Naive thymus-derived CD4-positive, alpha-beta T cell (primary cell): ENCODE measurements around the gene SMAP1. TPM values are rescaled to one million over a fixed set of nuclear protein-coding genes. Genes with fewer than 3 reads are reported as not detected.
A peak's percentile ranks its signal among the peaks of the same experiment; 100 is the strongest.

ENCODE experiments used
- ATAC-seq: fragments of 150-1000 bp; cut with Tn5 transposase; 2 replicates; pipeline ENCODE4 v1.10.0; 2021; ENCODE audit warnings: mild to moderate bottlenecking, moderate library complexity
- CTCF ChIA-PET: fragments of 350-600 bp; sonication (Branson Sonifier 250); formaldehyde crosslinking; loops from one replicate; lab custom pipeline; 2021; ENCODE audit warnings: antibody characterized with exemption; lab: Charles Lee
- POLR2A ChIA-PET: fragments of 350-600 bp; sonication (Branson Sonifier 250); formaldehyde crosslinking; loops from one replicate; lab custom pipeline; 2021; ENCODE audit warnings: antibody characterized with exemption, inconsistent platforms; lab: Charles Lee
- DNase-seq, 9 donors: peaks; one replicate each; pipeline versions ENCODE4 v3.0.0 to v3.0.0-alpha.2; 2020 to 2022; ENCODE audit warnings: mixed read lengths in 1 of 9
- H3K27ac ChIP-seq: one replicate; pipeline ENCODE4 v1.7.0; 2013; ENCODE audit warnings: mild to moderate bottlenecking, low read depth, low read length, moderate library complexity
- H3K27me3 ChIP-seq, 2 donors: one replicate each; pipeline ENCODE4 v1.7.0; 2013; ENCODE audit warnings: low read length in 2 of 2, mild to moderate bottlenecking in 2 of 2, moderate library complexity in 2 of 2; ENCODE audit not compliant: control insufficient read depth in 2 of 2, insufficient read depth in 2 of 2
- H3K36me3 ChIP-seq, 3 experiments: 1 replicate in 2 of 3; 2 replicates in 1 of 3; pipeline ENCODE4 v1.7.0; 2013; ENCODE audit warnings: low read length in 3 of 3, mild to moderate bottlenecking in 3 of 3, moderate library complexity in 1 of 3; ENCODE audit not compliant: insufficient read depth in 3 of 3, control insufficient read depth in 2 of 3
- H3K4me1 ChIP-seq, 2 donors: one replicate each; pipeline ENCODE4 v1.7.0; 2013; ENCODE audit warnings: low read length in 2 of 2, mild to moderate bottlenecking in 2 of 2, moderate library complexity in 1 of 2; ENCODE audit not compliant: control insufficient read depth in 2 of 2, insufficient read depth in 2 of 2
- H3K4me3 ChIP-seq: 2 replicates; pipeline ENCODE4 v1.7.0; 2013; ENCODE audit warnings: mild to moderate bottlenecking, low read length
- H3K9me3 ChIP-seq, 3 experiments: 1 replicate in 2 of 3; 2 replicates in 1 of 3; pipeline ENCODE4 v1.7.0; 2013; ENCODE audit warnings: low read length in 3 of 3; ENCODE audit not compliant: control insufficient read depth in 2 of 3
- H3K27ac Mint-ChIP-seq, 9 donors: one replicate each; pipeline ENCODE4 v1.8.0; 2020 to 2022; ENCODE audit warnings: mixed read lengths in 9 of 9, mild to moderate bottlenecking in 8 of 9, moderate library complexity in 5 of 9, inconsistent platforms in 2 of 9
- H3K27me3 Mint-ChIP-seq, 5 donors: one replicate each; pipeline ENCODE4 v1.8.0; 2021 to 2022; ENCODE audit warnings: mixed read lengths in 5 of 5, mild to moderate bottlenecking in 1 of 5
- H3K36me3 Mint-ChIP-seq, 5 donors: one replicate each; pipeline ENCODE4 v1.8.0; 2020 to 2022; ENCODE audit warnings: mixed read lengths in 5 of 5, mild to moderate bottlenecking in 3 of 5, inconsistent platforms in 1 of 5
- H3K4me1 Mint-ChIP-seq, 7 donors: one replicate each; pipeline ENCODE4 v1.8.0; 2020 to 2022; ENCODE audit warnings: mixed read lengths in 7 of 7, mild to moderate bottlenecking in 3 of 7, inconsistent platforms in 1 of 7
- H3K4me3 Mint-ChIP-seq, 10 donors: one replicate each; pipeline ENCODE4 v1.8.0; 2020 to 2022; ENCODE audit warnings: mild to moderate bottlenecking in 10 of 10, mixed read lengths in 10 of 10, moderate library complexity in 6 of 10, inconsistent platforms in 2 of 10
- H3K9me3 Mint-ChIP-seq, 11 donors: one replicate each; pipeline ENCODE4 v1.8.0; 2020 to 2022; ENCODE audit warnings: mixed read lengths in 11 of 11, mild to moderate bottlenecking in 4 of 11, inconsistent platforms in 1 of 11, moderate library complexity in 1 of 11
- intact Hi-C, 2 donors: fragments of 100-400 bp; cut with micrococcal nuclease; formaldehyde crosslinking; loops; one replicate each; pipeline ENCODE4 v1.15.1; 2023
- polyA plus RNA-seq, 2 donors: library from polyadenylated mRNA; unstranded; fragments of 300-500 nt; fragmentation: Illumina TruSeq; gene quantifications; one replicate each; pipeline ENCODE4 v1.2.3, GENCODE V29; 2021
- total RNA-seq, 6 experiments: library from RNA in 5 of 6; stranded (reverse) in 5 of 6; gene quantifications; 1 replicate in 5 of 6; 2 replicates in 1 of 6; pipeline ENCODE4 v1.2.3 and lab custom pipeline; 2021 to 2026

SMAP1 gene
- total and polyA plus RNA-seq, 7 experiments from 2014 or later = 11.3 to 45.7 (median 19.7) TPM

DNA sequence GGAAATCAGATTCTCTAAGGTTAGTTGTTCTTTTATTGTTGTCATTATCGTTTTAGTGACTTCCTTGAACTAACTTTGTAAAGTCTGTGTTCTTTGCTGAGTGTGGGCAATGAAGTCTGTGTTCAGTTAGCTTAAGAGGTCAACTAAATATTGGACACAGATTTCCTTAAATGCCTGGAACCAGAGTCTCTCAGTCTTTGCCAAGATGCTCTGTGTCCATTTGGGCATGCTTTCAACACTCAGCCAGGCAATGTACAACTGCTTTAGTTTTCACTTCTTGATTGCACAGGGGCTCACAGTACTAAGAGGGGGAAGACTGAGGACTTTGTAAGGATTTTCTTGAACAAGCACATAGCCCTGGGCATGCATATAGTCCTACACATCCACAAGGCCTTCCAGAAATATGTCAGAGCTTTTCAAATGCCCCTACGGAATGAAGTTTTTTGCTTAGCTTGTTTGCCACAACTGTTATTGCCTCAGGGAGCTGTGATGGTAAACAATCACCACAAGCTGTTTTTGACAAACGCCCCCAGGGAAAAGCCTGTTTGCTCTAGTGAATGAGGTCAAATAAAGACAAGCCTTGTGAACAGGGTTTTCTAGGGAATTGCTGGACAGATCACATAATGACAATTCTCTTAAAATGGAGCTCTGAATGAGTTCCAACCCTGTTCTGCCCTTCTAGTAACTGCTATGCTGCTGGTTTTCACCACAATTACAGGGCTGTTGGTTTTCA is 206.7 kb downstream of the SMAP1 start:
- intact Hi-C loops = no loop called here
- no peak overlapping the region for H3K4me3 Mint-ChIP-seq
- H3K4me1 ChIP-seq = no peaks in the 10 kb centered on the region
- no peaks in the 10 kb centered on the region for H3K36me3 ChIP-seq
- ATAC-seq = no peak
- H3K4me3 ChIP-seq = no peak overlapping the region
- no peak overlapping the region for H3K27ac Mint-ChIP-seq
- no peaks in the 10 kb centered on the region for H3K4me1 Mint-ChIP-seq
- H3K27me3 Mint-ChIP-seq = peaks cover 26 to 41% (median 35%) of the 10 kb centered on the region in 5 donors
- H3K36me3 Mint-ChIP-seq = peaks cover 0 to 17% (median 0%) of the 10 kb centered on the region in 5 donors
- POLR2A ChIA-PET = no interaction called here
- H3K9me3 Mint-ChIP-seq = peaks cover 3 to 31% (median 17%) of the 10 kb centered on the region in 11 donors
- CTCF ChIA-PET = interaction anchor here (1.4 kb wide), 1 partner anchor 10 kb away, joined by 6 read pairs; no protein-coding TSS in a partner anchor
- no peaks in the 10 kb centered on the region for H3K27me3 ChIP-seq
- H3K27ac ChIP-seq = no peak overlapping the region
- peaks cover 0 to 6% (median 0%) of the 10 kb centered on the region in 3 experiments for H3K9me3 ChIP-seq
- no peak for DNase-seq

DNA sequence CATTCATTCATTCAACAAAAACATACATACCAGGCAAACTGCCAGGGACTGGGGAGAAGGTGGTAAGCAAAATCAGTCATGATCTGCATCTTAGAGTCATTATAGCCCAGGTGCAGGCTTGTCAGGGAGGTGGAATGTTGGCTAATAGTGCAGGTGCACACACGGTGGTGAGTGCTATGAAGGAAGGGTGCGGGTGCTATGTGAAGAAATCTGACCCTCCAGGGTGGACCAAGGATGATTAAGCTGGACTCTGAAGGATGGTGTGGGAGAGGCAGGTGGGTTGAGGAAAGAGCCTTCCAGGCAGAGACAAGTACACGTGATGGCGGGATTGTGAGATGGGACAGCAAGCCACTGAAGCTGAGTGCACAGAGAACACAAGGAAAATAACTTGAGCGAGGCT is 211.8 kb downstream of the SMAP1 start:
- H3K4me1 Mint-ChIP-seq = peaks cover 0 to 2% (median 0%) of the 10 kb centered on the region in 7 donors
- Histone ChIP-seq H3K27ac (no peak overlapping the region), H3K4me3 (no peak overlapping the region), H3K9me3 (no peaks in the 10 kb centered on the region), H3K4me1 (no peaks in the 10 kb centered on the region), H3K36me3 (no peaks in the 10 kb centered on the region), H3K27me3 (no peaks in the 10 kb centered on the region)
- ChIA-PET POLR2A (no interaction called here), CTCF (no interaction called here)
- peaks cover 23 to 49% (median 42%) of the 10 kb centered on the region in 5 donors for H3K27me3 Mint-ChIP-seq
- H3K36me3 Mint-ChIP-seq = no peaks in the 10 kb centered on the region
- no peak overlapping the region for H3K4me3 Mint-ChIP-seq
- peaks cover 0 to 1% (median 0%) of the 10 kb centered on the region in 11 donors for H3K9me3 Mint-ChIP-seq
- DNase-seq = no peak
- no peak overlapping the region for H3K27ac Mint-ChIP-seq
- intact Hi-C loops = loop anchor here in 1 of 2 donors (2.0 kb wide), 1 partner anchor 73 kb away; no protein-coding TSS in a partner anchor
- ATAC-seq = no peak

DNA sequence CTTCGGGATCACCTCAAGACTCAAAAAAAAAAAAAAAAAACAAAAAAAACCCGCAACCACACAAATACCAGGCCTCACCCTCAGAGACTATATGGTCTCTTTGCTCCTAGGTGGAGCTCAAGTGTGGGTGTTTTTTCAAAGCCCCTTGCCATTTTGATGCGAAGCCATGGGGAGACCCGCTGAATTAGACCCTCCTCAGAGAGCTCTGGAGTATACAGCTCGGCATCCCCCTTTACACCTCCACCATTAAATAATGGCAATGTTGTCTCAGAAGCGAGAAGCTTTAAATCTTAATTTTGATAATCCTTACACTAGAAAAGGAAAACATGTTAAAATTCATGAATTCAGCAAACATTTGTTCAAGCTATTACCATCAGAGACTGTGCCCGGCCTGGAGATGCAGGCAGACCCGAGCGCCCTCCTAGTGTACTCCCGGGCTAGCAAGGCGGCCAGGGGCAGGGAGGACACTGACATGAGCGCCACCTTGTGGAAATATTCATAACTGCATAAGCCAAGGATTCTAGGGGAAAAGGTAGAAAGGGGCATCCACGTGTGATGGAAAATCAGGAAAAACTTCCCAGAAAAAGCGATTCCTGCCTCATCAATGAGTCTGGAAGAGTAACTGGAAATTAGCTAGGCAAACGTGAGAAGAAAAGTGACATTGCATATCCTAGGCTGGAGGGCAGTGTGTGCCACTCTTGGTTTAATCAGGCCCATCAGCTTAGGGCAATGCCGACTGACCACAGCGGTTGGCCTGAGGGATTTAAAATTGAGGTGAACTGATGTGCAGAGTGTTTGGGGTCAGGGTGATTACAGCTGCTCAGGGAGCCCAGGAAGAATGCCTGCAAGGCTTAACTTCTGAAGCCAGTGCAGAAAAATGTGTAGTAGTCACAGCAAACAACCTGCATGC is 216.6 kb downstream of the SMAP1 start:
- DNase-seq (peak; percentile 19 to 64 (median 45)), ATAC-seq (peak; percentile 85)
- H3K4me3 Mint-ChIP-seq = no peak overlapping the region
- no peaks in the 10 kb centered on the region for H3K9me3 ChIP-seq
- no peaks in the 10 kb centered on the region for H3K36me3 Mint-ChIP-seq
- peaks cover 0 to 4% (median 0%) of the 10 kb centered on the region in 7 donors for H3K4me1 Mint-ChIP-seq
- no peak overlapping the region for H3K27ac ChIP-seq
- POLR2A ChIA-PET = no interaction called here
- H3K27ac Mint-ChIP-seq = no peak overlapping the region
- H3K9me3 Mint-ChIP-seq = peaks cover 0 to 1% (median 0%) of the 10 kb centered on the region in 11 donors
- H3K36me3 ChIP-seq = no peaks in the 10 kb centered on the region
- CTCF ChIA-PET = interaction anchor here (0.7 to 4.5 kb wide), 14 partner anchors 9 to 661 kb away, joined by 3 to 37 read pairs (median 3); no protein-coding TSS in a partner anchor
- no peak overlapping the region for H3K4me3 ChIP-seq
- peaks cover 8 to 26% (median 20%) of the 10 kb centered on the region in 5 donors for H3K27me3 Mint-ChIP-seq
- H3K27me3 ChIP-seq = no peaks in the 10 kb centered on the region
- H3K4me1 ChIP-seq = no peaks in the 10 kb centered on the region
- intact Hi-C loops = loop anchor here (1.0 to 10.0 kb wide), 6 partner anchors 178 to 574 kb away; no protein-coding TSS in a partner anchor

- H3K4me3 Mint-ChIP-seq = no peak overlapping the region
- ChIA-PET POLR2A (no interaction called here), CTCF (interaction anchor here (0.6 to 4.5 kb wide), 3 partner anchors 13 to 576 kb away, joined by 3 to 37 read pairs (median 4); no protein-coding TSS in a partner anchor)
- ATAC-seq (no peak), DNase-seq (no peak)
- peaks cover 6 to 22% (median 13%) of the 10 kb centered on the region in 5 donors for H3K27me3 Mint-ChIP-seq
- Histone ChIP-seq H3K36me3 (no peaks in the 10 kb centered on the region), H3K27ac (no peak overlapping the region), H3K4me3 (no peak overlapping the region), H3K27me3 (no peaks in the 10 kb centered on the region), H3K4me1 (no peaks in the 10 kb centered on the region), H3K9me3 (no peaks in the 10 kb centered on the region)
- no peaks in the 10 kb centered on the region for H3K36me3 Mint-ChIP-seq
- H3K4me1 Mint-ChIP-seq = peaks cover 0 to 4% (median 0%) of the 10 kb centered on the region in 7 donors
- peaks cover 0 to 1% (median 0%) of the 10 kb centered on the region in 11 donors for H3K9me3 Mint-ChIP-seq
- H3K27ac Mint-ChIP-seq = no peak overlapping the region
- intact Hi-C loops = loop anchor here (5.0 to 10.0 kb wide), 2 partner anchors 349 to 459 kb away; no protein-coding TSS in a partner anchor
Measured at GRCh38 chr6:70886071-70886470, 218.4 kb downstream of the SMAP1 start.

- ATAC-seq (no peak), DNase-seq (no peak)
- Mint-ChIP-seq H3K27me3 (peaks cover 3 to 21% (median 10%) of the 10 kb centered on the region in 5 donors), H3K27ac (no peak overlapping the region), H3K9me3 (peaks cover 0 to 1% (median 0%) of the 10 kb centered on the region in 11 donors), H3K36me3 (no peaks in the 10 kb centered on the region), H3K4me1 (peaks cover 0 to 4% (median 0%) of the 10 kb centered on the region in 7 donors), H3K4me3 (no peak overlapping the region)
- Histone ChIP-seq H3K4me1 (no peaks in the 10 kb centered on the region), H3K27ac (no peak overlapping the region), H3K36me3 (no peaks in the 10 kb centered on the region), H3K27me3 (no peaks in the 10 kb centered on the region), H3K4me3 (no peak overlapping the region), H3K9me3 (no peaks in the 10 kb centered on the region)
- intact Hi-C loops = loop anchor here (5.0 to 10.0 kb wide), 2 partner anchors 349 to 458 kb away; no protein-coding TSS in a partner anchor
- CTCF ChIA-PET = interaction anchor here (0.6 to 4.5 kb wide), 2 partner anchors 13 to 179 kb away, joined by 3 to 37 read pairs; no protein-coding TSS in a partner anchor
- POLR2A ChIA-PET = interaction anchor here (0.6 kb wide), 1 partner anchor 870 kb away, joined by 3 read pairs; no protein-coding TSS in a partner anchor
Measured at GRCh38 chr6:70886661-70887060, 219.0 kb downstream of the SMAP1 start.

GRCh38 chr6:70889270-70889669 is 221.6 kb downstream of the SMAP1 start:
- H3K4me3 ChIP-seq = no peak overlapping the region
- H3K36me3 Mint-ChIP-seq = no peaks in the 10 kb centered on the region
- H3K4me1 Mint-ChIP-seq = peaks cover 0 to 4% (median 0%) of the 10 kb centered on the region in 7 donors
- ATAC-seq = no peak
- H3K27ac ChIP-seq = no peak overlapping the region
- H3K27ac Mint-ChIP-seq = no peak overlapping the region
- intact Hi-C loops = loop anchor here (5.0 to 10.0 kb wide), 2 partner anchors 352 to 456 kb away; no protein-coding TSS in a partner anchor
- H3K9me3 Mint-ChIP-seq = peaks cover 0 to 1% (median 0%) of the 10 kb centered on the region in 11 donors
- DNase-seq = no peak
- H3K27me3 ChIP-seq = no peaks in the 10 kb centered on the region
- no peaks in the 10 kb centered on the region for H3K9me3 ChIP-seq
- ChIA-PET CTCF (no interaction called here), POLR2A (no interaction called here)
- H3K4me3 Mint-ChIP-seq = no peak overlapping the region
- no peaks in the 10 kb centered on the region for H3K36me3 ChIP-seq
- H3K27me3 Mint-ChIP-seq = peaks cover 2 to 13% (median 4%) of the 10 kb centered on the region in 5 donors
- no peaks in the 10 kb centered on the region for H3K4me1 ChIP-seq
